HG02798 (cell line): Measurements from ENCODE around the gene ANKRD12.
"Not testable (repeated sequence)": the region's sequence is repeated elsewhere in the genome, so short reads cannot be mapped to it uniquely, and the experiment has no call there.

Experiments used
- ATAC-seq: cut with Tn5 transposase; IDR thresholded peaks from one replicate; pipeline ENCODE4 v1.9.1; 2021; ENCODE audit warnings: mild to moderate bottlenecking; ENCODE audit not compliant: unreplicated experiment, poor library complexity

The ANKRD12 gene

GRCh38 chr18:9221040-9221439 is 84.5 kb downstream of the ANKRD12 start:
- ATAC-seq, result no peak

GRCh38 chr18:9221661-9222060 is 85.1 kb downstream of the ANKRD12 start:
- no peak for ATAC-seq

GRCh38 chr18:9223356-9223755 is 86.8 kb downstream of the ANKRD12 start:
- ATAC-seq, result no peak

- no peak for ATAC-seq
Measured at GRCh38 chr18:9226463-9226862, 89.9 kb downstream of the ANKRD12 start.

GRCh38 chr18:9231852-9232486 is 95.4 kb downstream of the ANKRD12 start:
- ATAC-seq, result no peak

GRCh38 chr18:9232977-9233376 is 96.4 kb downstream of the ANKRD12 start:
- no peak for ATAC-seq

- ATAC-seq, result no peak
Measured at GRCh38 chr18:9233771-9234440, 97.3 kb downstream of the ANKRD12 start.

GRCh38 chr18:9234528-9234927 is 97.9 kb downstream of the ANKRD12 start:
- no peak for ATAC-seq

GRCh38 chr18:9237981-9238380 is 101.4 kb downstream of the ANKRD12 start:
- ATAC-seq, result no peak

GRCh38 chr18:9239720-9240119 is 103.1 kb downstream of the ANKRD12 start:
- ATAC-seq, result no peak

- ATAC-seq, result no peak
Measured at GRCh38 chr18:9240270-9240669, 103.7 kb downstream of the ANKRD12 start.

- peak; percentile 60 for ATAC-seq
Measured at GRCh38 chr18:9243029-9243428, 106.4 kb downstream of the ANKRD12 start.

- ATAC-seq, result no peak
Measured at GRCh38 chr18:9244376-9244775, 107.8 kb downstream of the ANKRD12 start.

GRCh38 chr18:9248661-9249060 is 112.1 kb downstream of the ANKRD12 start:
- no peak for ATAC-seq

- ATAC-seq, result no peak
Measured at GRCh38 chr18:9249254-9249653, 112.7 kb downstream of the ANKRD12 start.

GRCh38 chr18:9259173-9259572 is 122.6 kb downstream of the ANKRD12 start:
- no peak for ATAC-seq

- ATAC-seq, result no peak
Measured at GRCh38 chr18:9260388-9261380, 124.1 kb downstream of the ANKRD12 start.

GRCh38 chr18:9263264-9263663 is 126.7 kb downstream of the ANKRD12 start:
- ATAC-seq, result no peak

GRCh38 chr18:9264797-9265196 is 128.2 kb downstream of the ANKRD12 start:
- ATAC-seq, result not testable (repeated sequence)

GRCh38 chr18:9273221-9273620 is 136.6 kb downstream of the ANKRD12 start:
- no peak for ATAC-seq

- no peak for ATAC-seq
Measured at GRCh38 chr18:9275890-9276289, 139.3 kb downstream of the ANKRD12 start.
